Suprapubic skin (tissue), 4 donors: Measurements from ENCODE around the gene RIBC2.

Experiments used
- CTCF ChIP-seq, 2 donors: fragments of 200-600 bp in 1 of 2; fragments of 450-650 bp in 1 of 2; sonication (generic) in 1 of 2; IDR thresholded peaks; one replicate each; pipeline ENCODE4 v1.5.1; 2016 to 2019; ENCODE audit warnings: antibody characterized with exemption in 2 of 2, mild to moderate bottlenecking in 1 of 2, moderate library complexity in 1 of 2
- POLR2A ChIP-seq, 2 donors: fragments of 450-650 bp; IDR thresholded peaks; one replicate each; pipeline ENCODE4 v1.6.1; 2017; ENCODE audit warnings: antibody characterized with exemption in 2 of 2, mild to moderate bottlenecking in 2 of 2, moderate library complexity in 2 of 2
- POLR2AphosphoS5 ChIP-seq, 3 donors: sonication (generic); formaldehyde crosslinking; IDR thresholded peaks; one replicate each; pipeline ENCODE4 v1.6.1; 2017; ENCODE audit warnings: antibody characterized with exemption in 3 of 3

GRCh38 chr22:45455212-45455611 lies 41.7 kb downstream of the RIBC2 start:
- TF ChIP-seq POLR2A (IDR thresholded peaks at IDR 0.05): no peak
- no peak for TF ChIP-seq CTCF (IDR thresholded peaks at IDR 0.05)
- no peak for TF ChIP-seq POLR2AphosphoS5 (IDR thresholded peaks at IDR 0.05)
